GM12875 (cell line): ENCODE results near the gene VAPB.

ENCODE experiments used
- H3K4me3 ChIP-seq: one replicate; pipeline ENCODE4 v1.5.1; 2011; ENCODE audit warnings: low read depth, low read length, control low read depth
- CTCF ChIP-seq: IDR thresholded peaks from 2 replicates; pipeline ENCODE4 v1.5.1; 2011; ENCODE audit warnings: low read depth, mild to moderate bottlenecking, control low read depth, inconsistent platforms, low read length, moderate library complexity, borderline replicate concordance; ENCODE audit not compliant: insufficient read depth

VAPB gene

GRCh38 chr20:58461899-58462298 is 72.9 kb downstream of the VAPB start:
- no peak for TF ChIP-seq CTCF
- no peak overlapping the region for H3K4me3 ChIP-seq

- no peak overlapping the region for H3K4me3 ChIP-seq
- TF ChIP-seq CTCF, result no peak
Measured at GRCh38 chr20:58463256-58463655, 74.2 kb downstream of the VAPB start.

GRCh38 chr20:58464838-58465237 is 75.8 kb downstream of the VAPB start:
- no peak for TF ChIP-seq CTCF
- H3K4me3 ChIP-seq, result no peak overlapping the region

GRCh38 chr20:58466095-58466708 is 77.2 kb downstream of the VAPB start:
- no peak overlapping the region for H3K4me3 ChIP-seq
- TF ChIP-seq CTCF, result no peak

- TF ChIP-seq CTCF, result no peak
- H3K4me3 ChIP-seq, result no peak overlapping the region
Measured at GRCh38 chr20:58466729-58467571, 77.9 kb downstream of the VAPB start.

GRCh38 chr20:58467572-58468527 is 78.8 kb downstream of the VAPB start:
- TF ChIP-seq CTCF, result no peak
- no peak overlapping the region for H3K4me3 ChIP-seq
